Endothelial cell of coronary artery (primary cell): ENCODE data around the gene FXYD2. TPM values are rescaled to one million over a fixed set of nuclear protein-coding genes. Genes with fewer than 3 reads are reported as not detected.

Source experiments
- total RNA-seq: library from RNA; depleted of rRNA; stranded (reverse); fragments of >200 nt; gene quantifications from 2 replicates; pipeline ENCODE4 v1.2.3, GENCODE V29; 2014

The FXYD2 gene
- total RNA-seq, result 0.47 and 0.81 TPM in 2 replicates

GRCh38 chr11:117824571-117825537 is at the start of gene FXYD2:
TSS of gene FXYD2 (minus strand) at chr11:117824744. CDS start at chr11:117824678, 66 bp downstream.

GRCh38 chr11:117796872-117797529 is 27.5 kb downstream of the FXYD2 start, which contains the start of gene DSCAML1:
TSS of gene DSCAML1 (minus strand) at chr11:117797216. CDS start at chr11:117797079, 137 bp downstream.

Other genes starting within 250 kb of the FXYD2 start
- gene DSCAML1, start 27.5 kb downstream of the FXYD2 start, total RNA-seq, result not detected in 2 replicates
- gene FXYD6, start 51.9 kb upstream of the FXYD2 start, total RNA-seq, result 0.28 TPM in 1 of 2 replicates, not detected in the other
- not detected in 2 replicates for gene TMPRSS13, start 104.7 kb upstream of the FXYD2 start, total RNA-seq
- not detected in 2 replicates for gene IL10RA, start 161.7 kb upstream of the FXYD2 start, total RNA-seq